H1 (cell line): ENCODE measurements around the gene PCBP4. TPM values are rescaled to one million over a fixed set of nuclear protein-coding genes. Genes with fewer than 3 reads are reported as not detected.

Experiments
- ATF2 ChIP-seq: IDR thresholded peaks from 2 replicates; pipeline ENCODE4 v1.6.1; 2012; ENCODE audit warnings: low read length, inconsistent platforms
- BACH1 ChIP-seq: IDR thresholded peaks from 2 replicates; pipeline ENCODE4 v1.6.1; 2012; ENCODE audit warnings: low read length, improper control_type of control experiment
- BRCA1 ChIP-seq: IDR thresholded peaks from 2 replicates; pipeline ENCODE4 v1.6.1; 2012; ENCODE audit warnings: low read depth, low read length, improper control_type of control experiment
- CEBPB ChIP-seq: IDR thresholded peaks from 2 replicates; pipeline ENCODE4 v1.6.1; 2012; ENCODE audit warnings: low read depth, low read length
- CTCF ChIP-seq, 3 experiments: IDR thresholded peaks; 1 replicate in 2 of 3; 2 replicates in 1 of 3; pipeline versions ENCODE4 v1.5.1 to v1.6.1; 2011; ENCODE audit warnings: low read length in 3 of 3, mild to moderate bottlenecking in 3 of 3, inconsistent platforms in 2 of 3, low read depth in 1 of 3, moderate library complexity in 1 of 3; ENCODE audit not compliant: insufficient read depth in 1 of 3; ENCODE audit errors: control extremely low read depth in 1 of 3
- FOSL1 ChIP-seq: IDR thresholded peaks from 2 replicates; pipeline ENCODE4 v1.6.1; 2011; ENCODE audit warnings: mild to moderate bottlenecking, low read depth, low read length, moderate library complexity; ENCODE audit not compliant: insufficient read depth
- GABPA ChIP-seq: IDR thresholded peaks from 2 replicates; pipeline ENCODE4 v1.6.1; 2011; ENCODE audit warnings: mild to moderate bottlenecking, low read length, moderate library complexity, borderline replicate concordance; ENCODE audit not compliant: insufficient read depth
- HDAC2 ChIP-seq, 2 experiments: fragments of 300-600 bp in 1 of 2; sonication (generic) in 1 of 2; IDR thresholded peaks; 2 replicates each; pipeline ENCODE4 v1.6.1; 2011 to 2012; ENCODE audit warnings: low read depth in 2 of 2, low read length in 2 of 2, mild to moderate bottlenecking in 2 of 2, moderate library complexity in 2 of 2, borderline replicate concordance in 1 of 2, inconsistent platforms in 1 of 2
- HDAC6 ChIP-seq: IDR thresholded peaks from one replicate; pipeline ENCODE4 v1.7.1; 2012; ENCODE audit warnings: low read depth, mild to moderate bottlenecking, inconsistent platforms, low read length, moderate library complexity
- KDM4A ChIP-seq: IDR thresholded peaks from one replicate; pipeline ENCODE4 v1.7.1; 2012; ENCODE audit warnings: low read depth, mild to moderate bottlenecking, moderate library complexity, low read length, inconsistent platforms; ENCODE audit not compliant: severe bottlenecking
- KDM5A ChIP-seq: fragments of 200-600 bp; IDR thresholded peaks from 2 replicates; pipeline ENCODE4 v1.7.1; 2012; ENCODE audit warnings: mild to moderate bottlenecking, low read length, inconsistent platforms, mixed read lengths
- MAFK ChIP-seq: IDR thresholded peaks from 2 replicates; pipeline ENCODE4 v1.6.1; 2012; ENCODE audit warnings: low read depth, mild to moderate bottlenecking, improper control_type of control experiment, low read length
- RBBP5 ChIP-seq: IDR thresholded peaks from 2 replicates; pipeline ENCODE4 v1.7.1; 2012; ENCODE audit warnings: low read depth, mild to moderate bottlenecking, inconsistent platforms, low read length, moderate library complexity, borderline replicate concordance
- RFX5 ChIP-seq: IDR thresholded peaks from 2 replicates; pipeline ENCODE4 v1.6.1; 2011; ENCODE audit warnings: low read depth, low read length, improper control_type of control experiment, borderline replicate concordance
- SIRT6 ChIP-seq: IDR thresholded peaks from one replicate; pipeline ENCODE4 v1.7.1; 2012; ENCODE audit warnings: low read length, inconsistent platforms
- TEAD4 ChIP-seq: IDR thresholded peaks from 2 replicates; pipeline ENCODE4 v1.6.1; 2012; ENCODE audit warnings: low read depth, low read length, inconsistent platforms, mixed read lengths
- polyA plus RNA-seq, 7 experiments: library from polyadenylated mRNA; depleted of rRNA in 3 of 7; stranded (reverse) in 5 of 7; unstranded in 2 of 7; fragments of >200 nt in 5 of 7; fragments of 200-250 nt in 2 of 7; gene quantifications; 1 replicate in 5 of 7; 2 replicates in 1 of 7; 4 replicates in 1 of 7; pipeline versions ENCODE4 v1.2.1 to v1.2.3, GENCODE V29; 2011 to 2013; ENCODE audit warnings: missing spikeins in 2 of 7, mixed read lengths in 2 of 7
- total RNA-seq: library from RNA; stranded (reverse); fragmentation: NEBNext Ultra II Directional; extraction: Animal tissue kit (Norgen Biotek cat#: 25700); gene quantifications from 2 replicates; pipeline ENCODE4 v1.2.1, GENCODE V29; 2021
- TF ChIP-seq, protein P1 (sequence below): IDR thresholded peaks from 2 replicates; pipeline ENCODE4 v1.6.1; 2012; ENCODE audit warnings: inconsistent platforms
- TF ChIP-seq, protein P2 (sequence below): IDR thresholded peaks from 2 replicates; pipeline ENCODE4 v1.6.1; 2012; ENCODE audit warnings: inconsistent platforms

Gene PCBP4
- total and polyA plus RNA-seq, 2 of the 8 experiments (the other 6 are each of a cell fraction or from before 2014, with no cell fraction given), result 16.4 to 34.1 TPM

GRCh38 chr3:51974963-51975851 lies 8.0 kb upstream of the PCBP4 start, which contains the start of gene ABHD14A (continued):
- TF ChIP-seq HDAC2 (IDR thresholded peaks at IDR 0.05; ENCODE audit: borderline replicate concordance in 1 of 2, low read depth in 2 of 2, low read length in 2 of 2), result no peak
- no peak for TF ChIP-seq SIRT6
- TF ChIP-seq GABPA, result no peak
- TF ChIP-seq BACH1, result 0 out of 2 replicates have a peak, but pooled peaks have one; percentile 17
- no peak for TF ChIP-seq KDM5A
- TF ChIP-seq, protein P1, sequence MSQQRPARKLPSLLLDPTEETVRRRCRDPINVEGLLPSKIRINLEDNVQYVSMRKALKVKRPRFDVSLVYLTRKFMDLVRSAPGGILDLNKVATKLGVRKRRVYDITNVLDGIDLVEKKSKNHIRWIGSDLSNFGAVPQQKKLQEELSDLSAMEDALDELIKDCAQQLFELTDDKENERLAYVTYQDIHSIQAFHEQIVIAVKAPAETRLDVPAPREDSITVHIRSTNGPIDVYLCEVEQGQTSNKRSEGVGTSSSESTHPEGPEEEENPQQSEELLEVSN, result peak; percentile 53; the same call in 1 of the 2 replicates
- no peak for TF ChIP-seq BRCA1
- TF ChIP-seq KDM4A, result peak; percentile 67
- TF ChIP-seq HDAC6, result no peak
- no peak for TF ChIP-seq RFX5
- no peak for TF ChIP-seq RBBP5
- TF ChIP-seq CEBPB, result no peak
- TF ChIP-seq ATF2, result no peak
- TF ChIP-seq TEAD4, result no peak
- no peak for TF ChIP-seq MAFK
- no peak for TF ChIP-seq CTCF (IDR thresholded peaks at IDR 0.05; ENCODE audit: control extremely low read depth in 1 of 3, insufficient read depth in 1 of 3, low read depth in 1 of 3, low read length in 3 of 3)
- no peak for TF ChIP-seq FOSL1
- TF ChIP-seq, protein P2, sequence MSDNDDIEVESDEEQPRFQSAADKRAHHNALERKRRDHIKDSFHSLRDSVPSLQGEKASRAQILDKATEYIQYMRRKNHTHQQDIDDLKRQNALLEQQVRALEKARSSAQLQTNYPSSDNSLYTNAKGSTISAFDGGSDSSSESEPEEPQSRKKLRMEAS, result no peak
